ENCODE data around the gene NPAS2.
A peak's percentile ranks its signal among the peaks of the same experiment; 100 is the strongest.

Gene NPAS2

DNA sequence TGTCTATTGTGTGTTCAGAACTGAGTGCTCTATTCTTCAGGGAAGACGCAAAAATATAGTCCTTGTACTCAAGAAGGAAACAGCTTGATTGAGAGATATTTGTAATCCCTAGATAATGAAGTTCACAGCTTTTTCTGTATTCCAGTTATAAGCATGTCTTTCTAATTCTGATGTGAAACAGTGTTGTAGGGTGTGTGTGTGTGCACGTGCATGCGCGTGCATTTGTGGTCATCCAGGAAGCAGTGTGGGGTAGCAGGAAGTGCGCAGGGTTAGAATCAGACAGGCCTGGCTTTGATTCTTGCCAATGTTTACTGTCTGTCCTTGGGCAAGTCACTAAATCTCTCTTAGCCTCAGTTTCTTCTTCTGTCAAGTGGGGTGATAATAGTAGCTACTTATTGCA is 87.9 kb downstream of the NPAS2 start:
- DNase-seq (ENCODE audit: low read depth): no peak

DNA sequence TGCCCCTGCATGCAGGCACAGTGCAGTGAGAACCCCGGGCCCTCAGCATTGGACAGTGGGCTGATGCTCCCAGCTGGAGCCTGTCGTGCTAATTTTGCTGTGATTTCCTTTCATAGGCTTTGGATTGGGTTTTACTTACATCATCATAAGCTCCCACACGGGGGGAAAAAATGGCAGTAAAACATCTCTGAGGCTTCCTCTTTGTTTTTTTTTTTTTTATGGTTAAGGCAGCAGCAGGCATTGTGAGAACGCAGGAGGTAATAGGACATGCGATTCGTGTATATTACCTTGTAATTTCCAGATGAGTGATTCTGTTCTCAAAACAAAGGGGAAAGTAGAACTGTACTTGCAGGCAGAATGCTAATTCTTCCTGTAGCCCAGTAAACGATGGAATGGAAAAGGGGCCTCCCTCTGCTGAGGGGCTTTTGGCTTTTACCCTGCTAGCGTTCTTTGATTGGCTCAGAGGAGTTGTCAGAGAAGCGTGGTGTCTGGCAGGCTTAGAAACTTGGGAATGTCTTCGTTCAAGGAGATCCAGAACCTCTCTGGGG is 89.7 kb downstream of the NPAS2 start:
- DNase-seq (ENCODE audit: low read depth): no peak

DNA sequence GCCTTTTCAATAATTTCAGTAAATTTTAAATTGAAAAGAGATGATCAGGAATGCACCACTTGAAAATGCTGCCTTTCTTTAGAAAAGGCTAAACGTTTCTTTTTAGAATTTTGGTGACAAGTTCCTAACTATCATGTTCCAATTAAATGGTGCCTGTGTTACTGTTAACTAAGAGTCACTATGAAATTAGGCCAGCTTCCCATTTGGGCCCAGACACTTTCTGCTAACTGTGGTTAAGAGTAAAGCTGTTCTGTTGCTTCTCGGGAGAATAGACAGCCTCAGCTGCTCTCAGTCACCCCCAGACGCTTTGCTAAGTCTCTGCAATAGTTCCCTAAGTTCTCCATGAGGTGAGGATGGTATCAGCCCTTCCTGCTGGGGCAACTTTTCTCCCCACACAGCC is 90.2 kb downstream of the NPAS2 start:
- no peak for DNase-seq (ENCODE audit: low read depth)

DNA sequence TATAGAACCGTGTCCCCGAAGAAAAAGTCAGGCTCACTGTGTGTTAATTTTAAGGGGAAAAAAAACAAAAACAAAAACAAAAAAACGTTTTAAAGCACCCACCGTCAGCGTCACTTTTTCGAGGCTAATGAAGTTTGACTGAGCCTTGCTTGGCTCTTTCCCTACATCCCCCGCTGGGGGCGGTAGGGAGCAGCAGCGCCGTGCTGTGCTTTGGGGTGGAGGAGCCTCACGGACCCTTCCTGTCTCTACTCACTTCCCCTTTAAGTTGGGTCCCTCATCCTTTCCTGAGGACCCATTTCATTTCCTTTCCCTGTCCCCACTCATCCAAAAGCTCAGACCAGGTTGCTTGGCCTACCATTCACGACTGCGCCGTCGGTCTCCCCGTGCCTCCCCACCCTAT is 99.4 kb downstream of the NPAS2 start:
- DNase-seq (ENCODE audit: low read depth): no peak

DNA sequence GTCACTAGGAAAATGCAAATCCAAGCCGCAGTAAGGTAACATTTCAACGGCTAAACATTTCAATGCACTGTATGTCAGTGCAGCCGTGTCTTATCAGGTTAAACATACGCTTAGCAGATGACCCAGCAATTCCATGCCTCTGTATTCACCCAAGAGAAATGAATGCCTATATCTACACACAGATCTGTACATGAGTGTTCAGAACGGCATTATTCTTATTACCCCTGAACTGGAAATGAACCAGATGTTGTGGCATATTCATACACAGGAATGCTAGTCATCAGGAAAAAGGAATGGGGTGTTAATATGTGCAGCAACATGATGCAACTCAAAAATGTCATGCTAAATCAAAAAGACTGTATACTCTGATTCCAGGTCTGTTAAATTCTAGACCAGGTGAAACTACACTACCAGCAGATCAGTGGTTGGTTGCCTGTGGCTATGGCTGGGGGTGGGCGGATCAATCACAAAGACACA is 101.8 kb downstream of the NPAS2 start:
- DNase-seq (ENCODE audit: low read depth): peak; percentile 94

DNA sequence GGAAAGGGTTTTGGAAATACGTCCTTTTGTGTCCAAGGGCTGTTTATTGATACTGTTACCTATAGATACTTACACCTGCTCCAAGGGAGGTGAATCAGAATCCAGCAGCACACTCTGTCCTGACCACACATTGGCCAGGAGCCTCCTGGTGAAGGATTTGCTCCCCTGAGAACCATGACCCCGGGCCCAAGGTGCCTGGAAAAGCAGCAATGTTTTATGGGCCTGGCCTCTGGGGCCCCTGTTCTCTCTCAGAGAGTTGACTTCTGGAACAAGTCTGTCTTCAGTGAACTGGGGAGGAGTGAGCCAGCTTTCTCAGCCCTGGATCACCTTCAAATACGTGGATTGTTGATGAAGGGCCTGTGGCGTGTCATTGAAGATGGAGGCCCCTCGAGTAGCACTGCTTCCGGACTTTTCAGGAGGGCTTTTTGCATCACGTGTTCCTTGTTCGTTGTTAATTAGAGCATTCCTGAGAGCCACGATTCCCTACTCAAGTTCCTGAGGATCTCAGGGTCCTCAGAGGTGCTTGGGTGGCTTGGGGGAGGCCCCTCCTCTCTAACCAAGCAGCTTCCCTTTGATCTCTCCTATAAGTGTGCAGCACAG is 103.6 kb downstream of the NPAS2 start:
- no peak for DNase-seq (ENCODE audit: low read depth)

DNA sequence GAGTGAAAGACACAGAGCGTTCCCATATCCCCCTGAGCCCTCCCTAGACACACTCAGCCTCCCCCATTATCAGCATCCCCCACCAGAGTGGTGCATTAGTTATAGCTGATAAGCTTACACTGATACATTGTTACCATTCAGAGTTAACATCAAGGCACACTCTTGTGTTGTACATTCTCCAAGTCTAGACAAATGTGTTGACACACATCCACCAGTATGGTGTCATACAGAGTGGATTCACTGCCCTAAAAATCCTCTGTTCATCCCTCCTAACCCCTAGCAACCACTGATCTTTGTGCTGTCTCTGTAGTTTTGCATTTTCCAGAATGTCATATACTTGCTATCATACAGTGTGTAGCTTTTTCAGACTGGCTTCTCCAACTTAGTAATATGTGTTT is 104.2 kb downstream of the NPAS2 start:
- peak; percentile 61 for DNase-seq (ENCODE audit: low read depth)

DNA sequence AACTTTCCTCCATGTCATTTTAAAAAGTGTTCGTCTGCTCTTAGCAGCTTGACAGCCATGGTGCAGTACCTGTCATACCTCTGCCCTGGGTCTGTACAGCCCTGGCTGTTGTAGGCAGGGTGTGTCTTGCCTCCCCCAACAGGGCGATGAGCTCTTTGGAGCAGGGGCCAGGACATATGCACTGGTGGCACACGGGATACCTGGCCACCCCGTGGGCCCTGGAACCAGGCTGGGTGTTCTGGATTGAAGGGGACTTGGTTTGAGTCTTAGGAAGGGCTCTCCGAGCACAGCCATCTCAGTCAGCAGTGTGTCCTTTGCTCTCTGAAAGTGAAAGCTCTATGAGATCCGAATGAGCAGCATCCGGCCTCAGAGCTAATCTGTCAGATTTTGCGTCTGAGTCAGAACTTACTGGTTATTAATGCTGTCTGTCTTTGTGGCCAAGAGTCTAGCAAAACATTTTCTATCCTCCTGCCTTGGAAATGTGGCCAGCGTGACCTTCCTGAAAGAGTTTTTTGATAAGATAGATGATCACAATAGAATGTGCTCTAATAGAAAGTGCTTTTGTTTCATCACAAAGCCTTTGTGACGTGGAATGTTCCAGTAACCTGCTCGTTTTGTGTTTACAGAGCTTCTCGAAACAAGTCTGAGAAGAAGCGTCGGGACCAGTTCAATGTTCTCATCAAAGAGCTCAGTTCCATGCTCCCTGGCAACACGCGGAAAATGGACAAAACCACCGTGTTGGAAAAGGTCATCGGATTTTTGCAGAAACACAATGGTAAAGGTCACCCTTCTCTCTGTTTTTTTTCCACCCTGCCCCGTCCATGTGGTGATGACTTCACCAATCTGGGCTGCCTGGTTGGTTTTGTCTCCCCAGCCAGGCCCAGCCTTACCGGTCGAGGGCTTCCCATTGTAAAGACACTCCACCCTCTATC is 104.8 kb downstream of the NPAS2 start:
- peak; percentile 93 for DNase-seq (ENCODE audit: low read depth)

DNA sequence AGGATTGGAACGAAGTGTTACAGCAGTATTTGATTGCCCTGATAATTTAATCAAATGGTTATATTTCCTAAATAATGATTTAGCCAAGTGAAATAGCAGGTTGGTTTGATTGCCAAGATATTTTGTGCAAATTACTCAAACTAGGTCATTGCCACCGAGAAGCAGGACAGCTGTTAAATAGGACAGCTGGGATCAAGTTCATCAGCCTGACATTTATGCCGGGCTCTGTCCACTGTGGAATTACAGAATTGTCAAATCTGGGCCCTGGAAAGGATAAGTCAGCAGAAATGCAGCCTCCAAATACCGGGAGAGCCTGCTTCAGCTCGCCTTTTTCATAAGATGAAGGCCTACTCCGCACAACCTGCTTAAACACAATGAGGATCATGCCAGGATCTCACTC is 108.3 kb downstream of the NPAS2 start:
- DNase-seq (ENCODE audit: low read depth): no peak

DNA sequence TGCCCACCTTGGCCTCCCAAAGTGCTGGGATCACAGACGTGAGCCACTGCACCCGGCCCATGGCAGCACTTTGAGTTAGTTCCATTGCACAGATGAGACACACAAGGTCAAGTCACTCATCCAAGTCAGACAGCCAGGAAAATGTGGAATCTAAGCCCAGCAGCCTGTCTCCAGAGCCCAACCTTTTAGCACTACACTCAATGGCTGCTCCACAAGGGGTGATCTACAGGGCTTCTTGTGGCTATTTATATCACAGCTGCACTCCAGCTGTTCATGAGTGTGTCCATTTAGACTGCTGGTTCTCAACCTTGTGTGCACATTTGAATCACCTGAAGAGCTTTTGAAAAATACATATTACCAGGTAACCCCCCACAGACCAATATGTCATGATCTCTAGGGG is 109.2 kb downstream of the NPAS2 start:
- no peak for DNase-seq (ENCODE audit: low read depth)

DNA sequence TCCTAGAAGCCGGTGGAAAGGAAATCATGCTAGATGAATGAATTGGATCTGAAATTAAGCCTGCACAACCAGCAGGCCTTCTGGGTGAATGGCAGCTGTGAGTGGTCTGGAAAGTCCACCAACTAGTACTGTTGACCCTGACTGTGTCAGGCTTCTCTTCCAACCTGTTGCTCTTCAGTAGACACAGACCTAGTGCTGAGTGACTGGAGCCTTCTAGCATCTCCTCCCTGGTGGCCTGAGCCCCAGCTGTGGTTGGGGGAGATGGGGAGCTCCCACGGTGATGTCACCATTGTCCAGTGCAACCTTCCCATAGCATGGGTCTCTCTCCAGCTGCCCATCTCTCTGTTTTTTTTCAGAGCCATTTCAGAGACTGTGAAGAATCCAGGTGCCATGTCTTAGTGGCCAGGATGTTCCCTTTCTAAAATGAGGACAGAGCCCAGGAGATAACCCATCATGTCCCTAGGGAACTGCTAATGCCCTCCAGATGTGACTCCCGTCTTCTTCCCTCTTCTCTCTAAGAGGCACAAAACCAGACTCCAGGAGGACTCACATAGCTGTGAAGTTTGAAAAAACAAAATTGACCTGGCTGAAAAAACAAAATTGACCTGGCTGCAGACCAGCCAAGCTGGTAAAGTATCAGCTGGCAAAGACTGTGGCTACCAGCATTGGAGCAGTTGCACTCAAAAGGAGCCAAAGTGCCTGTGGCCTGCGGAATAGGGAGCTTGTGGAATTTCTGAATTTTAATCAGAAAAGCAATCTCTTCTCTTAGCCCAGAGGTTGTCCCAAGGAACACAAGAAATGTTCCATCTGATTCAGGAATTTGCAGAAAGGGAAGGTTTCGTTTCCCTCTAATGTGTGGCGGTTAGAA is 114.8 kb downstream of the NPAS2 start:
- DNase-seq (ENCODE audit: low read depth): no peak

DNA sequence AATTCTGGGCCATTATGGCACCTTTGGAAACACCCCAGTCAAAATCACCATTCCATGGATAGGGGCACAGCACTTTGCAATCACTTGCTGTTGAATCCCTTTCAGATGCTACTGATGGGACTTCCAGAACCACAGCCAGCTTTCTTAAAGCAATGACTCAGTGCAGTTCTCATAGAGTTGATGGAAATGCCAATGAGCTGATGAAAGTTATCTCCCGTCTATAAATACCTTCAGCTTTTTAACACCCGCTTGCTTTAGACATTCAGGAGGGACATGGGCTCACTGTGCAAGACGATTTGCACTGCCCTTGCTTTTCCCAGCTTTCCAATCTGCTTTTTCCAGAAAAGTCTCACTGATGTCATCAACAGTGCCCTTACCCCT is 115.4 kb downstream of the NPAS2 start:
- DNase-seq (ENCODE audit: low read depth): peak; percentile 42

DNA sequence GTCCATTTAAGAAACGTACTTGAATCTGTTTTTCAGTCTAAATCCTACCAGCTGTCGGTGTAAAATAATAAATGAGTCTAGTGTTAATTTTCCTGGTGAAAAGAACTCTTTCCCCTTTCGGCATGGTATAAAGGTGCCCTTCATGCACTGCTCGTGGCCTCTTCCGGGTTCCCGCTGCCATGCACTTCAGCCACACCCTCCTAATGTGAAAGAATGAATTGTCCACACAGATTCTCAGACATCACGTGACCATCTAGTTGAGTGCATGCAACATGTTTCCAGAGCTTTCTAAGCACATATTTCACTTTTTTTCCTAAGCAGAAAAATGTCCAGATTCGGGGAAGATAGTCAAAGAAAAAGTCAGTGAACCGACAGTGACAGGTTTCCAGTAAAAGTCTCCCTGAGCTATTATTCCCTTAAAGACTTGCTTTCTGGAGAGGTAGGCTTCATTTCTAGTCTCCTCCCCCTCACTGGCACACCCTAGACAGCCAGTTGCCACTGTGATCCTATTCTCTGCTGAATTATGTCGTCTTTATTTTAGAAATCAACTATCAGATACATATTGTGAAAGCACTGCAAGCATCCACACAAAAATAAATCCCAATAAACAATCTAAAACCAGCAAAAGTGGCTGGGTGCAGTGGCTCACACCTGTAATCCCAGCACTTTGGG is 116.3 kb downstream of the NPAS2 start:
- DNase-seq (ENCODE audit: low read depth): no peak

DNA sequence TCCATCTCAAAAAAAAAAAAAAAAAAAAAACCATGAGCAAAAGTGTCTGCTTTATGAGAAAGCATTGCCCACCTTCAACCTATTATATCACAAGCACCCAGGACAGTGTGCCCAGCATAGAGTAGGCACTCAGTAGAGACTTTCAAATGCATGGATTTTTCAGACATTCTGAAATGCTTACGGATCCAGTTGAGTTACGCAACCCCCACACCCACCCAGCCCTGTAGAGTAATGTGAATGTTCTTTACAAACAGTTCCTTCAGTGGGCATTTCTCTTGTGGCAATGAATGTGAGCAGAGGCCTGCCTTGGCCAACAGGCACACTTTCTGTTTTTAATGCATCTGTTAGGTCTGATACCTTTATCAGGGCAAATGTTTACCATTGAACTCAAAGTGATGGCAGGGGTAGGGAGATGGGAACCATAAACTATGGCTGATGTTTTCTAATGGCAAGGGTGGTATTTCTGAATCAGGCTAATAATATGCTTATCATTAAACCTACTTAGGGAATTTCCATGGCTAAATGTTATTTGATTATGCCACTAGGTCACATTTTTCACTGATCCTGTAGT is 117.1 kb downstream of the NPAS2 start:
- peak; percentile 31 for DNase-seq (ENCODE audit: low read depth)

DNA sequence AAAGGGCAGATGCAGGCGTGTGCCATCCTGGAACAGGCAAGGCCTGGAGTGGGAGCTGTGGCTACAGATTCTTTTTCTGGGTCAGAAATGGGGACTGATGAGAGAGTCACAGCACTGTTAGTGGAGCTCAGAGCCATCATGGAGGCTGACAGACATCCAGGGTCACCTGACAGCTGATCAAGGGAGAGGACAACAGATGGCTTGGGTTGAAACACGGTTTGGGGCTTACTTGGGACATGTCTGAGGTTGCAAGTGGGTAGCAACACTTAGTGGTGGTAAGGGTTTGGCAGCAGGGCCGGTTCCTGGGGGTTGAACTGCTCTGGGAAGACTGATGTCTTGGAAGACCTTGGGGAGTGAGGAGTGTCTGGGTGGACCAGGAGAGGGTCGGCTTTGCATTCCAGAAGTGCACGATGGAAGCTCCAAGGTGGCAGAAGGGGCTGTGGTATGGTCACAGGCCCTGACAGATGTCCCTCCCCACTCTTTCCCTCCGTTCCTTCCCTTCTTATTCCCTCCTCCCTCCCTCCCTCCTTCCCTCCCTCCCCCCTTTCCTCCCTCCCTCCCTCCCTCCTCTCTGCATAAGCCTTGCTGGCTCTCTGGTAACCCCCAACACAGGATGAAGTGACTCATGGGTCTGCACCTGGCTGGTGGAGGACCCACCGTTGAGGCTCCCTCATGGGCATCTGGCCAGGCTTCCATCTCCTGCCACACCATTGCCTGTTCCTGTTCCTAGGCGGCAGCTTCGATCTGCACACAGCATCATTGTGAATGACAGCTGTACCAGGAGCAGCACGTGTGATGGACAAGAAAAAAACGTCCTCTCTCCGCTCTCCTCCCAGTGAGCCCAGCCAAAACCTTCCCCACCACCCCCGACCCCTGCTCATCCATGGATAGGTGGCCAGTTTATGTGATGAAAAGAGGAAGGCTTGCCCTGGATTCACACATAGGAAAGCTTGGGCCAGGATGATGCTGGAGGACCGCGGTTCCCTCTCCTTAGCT is 118.4 kb downstream of the NPAS2 start:
- DNase-seq (ENCODE audit: low read depth): no peak

DNA sequence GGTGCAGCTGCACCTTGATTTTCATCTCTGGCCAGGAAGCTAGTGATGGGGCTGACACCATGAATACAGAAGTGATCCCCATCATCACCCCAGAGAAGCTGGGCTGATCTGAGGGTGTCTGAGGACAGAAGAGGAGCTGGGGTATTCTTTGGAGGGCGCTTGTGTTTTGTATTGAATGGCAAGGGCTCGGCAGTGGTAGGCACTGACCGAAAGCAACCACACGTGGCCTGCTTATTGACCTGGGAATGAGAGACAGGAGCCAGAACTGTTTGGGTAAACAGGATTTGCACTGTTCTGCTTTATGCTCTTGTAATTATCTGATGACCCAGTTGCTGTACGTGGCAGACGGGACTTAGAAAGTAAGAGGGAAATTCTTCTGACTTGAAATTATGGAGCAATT is 119.5 kb downstream of the NPAS2 start:
- no peak for DNase-seq (ENCODE audit: low read depth)

DNA sequence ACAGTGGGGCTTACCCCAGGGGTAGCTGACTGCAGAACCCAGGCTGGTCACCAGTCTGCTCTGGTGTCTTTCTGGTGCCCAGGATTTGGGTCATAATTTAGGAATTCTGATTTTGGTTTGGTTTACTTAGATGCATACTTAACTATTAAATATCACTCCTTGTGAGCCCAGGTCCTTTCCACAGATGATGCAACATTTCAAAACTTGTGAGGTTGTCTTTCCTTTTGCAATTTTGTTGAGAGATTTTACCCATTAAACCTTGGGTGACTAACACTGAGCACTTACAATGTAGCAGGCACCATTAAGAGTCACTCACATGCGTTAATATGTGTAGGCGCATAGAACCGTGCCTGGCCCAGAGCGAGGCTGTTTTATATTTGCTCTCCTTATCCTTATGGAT is 120.3 kb downstream of the NPAS2 start:
- DNase-seq (ENCODE audit: low read depth): peak; percentile 31

DNA sequence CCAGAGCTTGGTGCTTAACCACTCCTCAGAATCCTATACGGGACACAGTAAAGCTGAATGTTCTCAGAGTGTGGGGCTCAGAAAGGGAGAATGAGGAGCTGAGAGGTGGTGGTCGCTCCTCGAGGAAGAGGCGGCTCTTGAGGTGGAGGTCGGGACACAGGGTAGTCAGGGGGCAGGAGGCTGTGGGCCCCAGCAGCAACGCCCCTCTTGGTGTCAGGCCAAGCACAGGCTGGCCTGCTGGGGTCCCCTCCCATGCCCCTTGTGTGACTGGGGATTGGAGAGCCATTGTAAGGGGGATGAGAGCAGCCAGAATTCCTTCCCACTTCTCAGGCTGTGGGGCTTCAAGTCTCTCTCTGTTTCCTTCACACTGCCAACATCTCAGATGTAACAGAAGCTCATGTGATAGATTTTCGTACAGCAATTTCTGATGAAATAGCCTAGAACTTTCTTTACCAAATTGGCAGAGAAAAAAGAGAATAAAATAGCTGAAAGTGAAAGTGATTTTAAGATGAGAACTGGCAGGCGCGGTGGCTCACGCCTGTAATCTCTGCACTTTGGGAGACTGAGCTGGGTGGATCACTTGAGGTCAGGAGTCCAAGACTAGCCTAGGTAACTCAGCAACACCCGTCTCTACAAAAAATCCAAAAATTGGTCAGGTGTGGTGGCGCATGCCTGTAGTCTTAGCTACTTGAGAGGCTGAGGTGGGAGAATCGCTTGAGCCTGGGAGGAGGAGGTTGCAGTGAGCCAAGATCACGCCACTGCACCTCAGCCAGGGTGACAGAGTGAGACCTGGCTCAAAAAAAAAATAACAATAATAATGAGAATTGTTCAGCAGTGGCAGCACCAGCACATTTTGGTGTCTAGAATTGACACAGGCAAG is 121.1 kb downstream of the NPAS2 start:
- DNase-seq (ENCODE audit: low read depth): no peak

DNA sequence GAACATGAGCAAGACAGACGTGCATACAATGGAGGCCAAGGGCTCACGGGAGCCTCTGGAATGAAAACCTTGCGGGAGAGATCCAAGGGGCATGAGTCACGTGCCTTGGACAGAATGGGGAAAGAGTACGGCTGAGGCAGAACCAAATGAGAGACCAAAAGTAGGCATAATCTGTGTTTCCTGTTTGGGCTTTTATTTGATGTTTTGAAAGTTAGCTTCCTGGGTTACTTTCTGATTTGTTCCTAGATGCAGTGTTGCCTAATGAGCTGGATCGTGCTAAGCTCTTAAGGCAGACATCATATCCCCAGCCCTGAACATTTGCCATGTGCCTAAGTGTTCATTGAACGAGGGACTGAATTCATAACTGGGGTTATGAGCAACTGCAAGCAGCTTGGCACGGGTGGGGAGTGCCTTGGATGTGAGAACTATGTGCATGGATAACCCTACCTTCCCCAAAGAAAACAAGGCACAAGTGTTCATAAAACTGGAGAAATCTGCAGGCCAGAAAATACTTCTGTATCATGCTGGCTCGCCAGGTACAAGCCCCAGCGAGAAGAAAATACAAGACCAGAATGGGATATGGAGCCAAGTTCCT is 121.8 kb downstream of the NPAS2 start:
- peak; percentile 71 for DNase-seq (ENCODE audit: low read depth)

All from amniotic epithelial cell (primary cell).